Neural progenitor cell (in vitro differentiated cells): Measurements from ENCODE around the gene ITGA2. TPM values are rescaled to one million over a fixed set of nuclear protein-coding genes. Genes with fewer than 3 reads are reported as not detected.

ENCODE experiments used
- DNase-seq: peaks from one replicate; pipeline ENCODE4 v3.0.0-alpha.2; 2016; ENCODE audit warnings: low spot score
- H2AFZ ChIP-seq: fragments of 200-600 bp; sonication (generic); replicated peaks from 2 replicates; pipeline ENCODE4 v1.6.1; 2016; ENCODE audit warnings: antibody characterized with exemption
- H3F3A ChIP-seq: fragments of 200-600 bp; sonication (generic); 2 replicates; pipeline ENCODE4 v1.6.1; 2016; ENCODE audit warnings: antibody characterized with exemption, low read depth
- H3K27ac ChIP-seq: fragments of 200-600 bp; sonication (generic); 2 replicates; pipeline ENCODE4 v1.5.1; 2016; ENCODE audit warnings: mild to moderate bottlenecking
- H3K27me3 ChIP-seq: fragments of 200-600 bp; sonication (generic); 2 replicates; pipeline ENCODE4 v1.6.1; 2016; ENCODE audit warnings: mild to moderate bottlenecking, moderate library complexity
- H3K36me3 ChIP-seq: fragments of 200-600 bp; sonication (generic); 2 replicates; pipeline ENCODE4 v1.5.1; 2016
- H3K4me1 ChIP-seq: fragments of 200-600 bp; sonication (generic); 2 replicates; pipeline ENCODE4 v1.6.1; 2016; ENCODE audit warnings: mixed run types
- H3K4me2 ChIP-seq: fragments of 200-600 bp; sonication (generic); 2 replicates; pipeline ENCODE4 v1.6.1; 2016
- H3K4me3 ChIP-seq: fragments of 200-600 bp; sonication (generic); 2 replicates; pipeline ENCODE4 v1.5.1; 2016
- H3K79me2 ChIP-seq: fragments of 200-600 bp; sonication (generic); 2 replicates; pipeline ENCODE4 v1.6.1; 2016; ENCODE audit warnings: low read depth
- H3K9ac ChIP-seq: fragments of 200-600 bp; sonication (generic); 2 replicates; pipeline ENCODE4 v1.6.1; 2016
- H3K9me3 ChIP-seq: fragments of 200-600 bp; sonication (generic); 2 replicates; pipeline ENCODE4 v1.5.1; 2016; ENCODE audit warnings: low read depth
- H4K20me1 ChIP-seq: fragments of 200-600 bp; sonication (generic); 2 replicates; pipeline ENCODE4 v1.6.1; 2016; ENCODE audit warnings: low read depth
- H3K27ac Mint-ChIP-seq: 3 replicates; pipeline ENCODE4 v1.8.0; 2021; ENCODE audit warnings: mixed read lengths
- H3K27me3 Mint-ChIP-seq: 2 replicates; pipeline ENCODE4 v1.8.0; 2022; ENCODE audit warnings: low read depth, mild to moderate bottlenecking, inconsistent platforms, moderate library complexity, mixed read lengths; ENCODE audit not compliant: insufficient read depth
- H3K36me3 Mint-ChIP-seq: 3 replicates; pipeline ENCODE4 v1.8.0; 2021; ENCODE audit warnings: mixed read lengths
- H3K4me1 Mint-ChIP-seq: 3 replicates; pipeline ENCODE4 v1.8.0; 2021; ENCODE audit warnings: mixed read lengths
- H3K4me3 Mint-ChIP-seq: 3 replicates; pipeline ENCODE4 v1.8.0; 2021; ENCODE audit warnings: mild to moderate bottlenecking, moderate library complexity, mixed read lengths
- H3K9me3 Mint-ChIP-seq: 3 replicates; pipeline ENCODE4 v1.8.0; 2020; ENCODE audit warnings: mixed read lengths
- CTCF ChIP-seq: fragments of 200-600 bp; sonication (generic); IDR thresholded peaks from 2 replicates; pipeline ENCODE4 v1.5.1; 2017; ENCODE audit warnings: antibody characterized with exemption, mild to moderate bottlenecking
- EZH2 ChIP-seq: fragments of 200-600 bp; sonication (generic); IDR thresholded peaks from 2 replicates; pipeline ENCODE4 v1.6.1; 2017; ENCODE audit warnings: antibody characterized with exemption, mild to moderate bottlenecking, moderate library complexity
- EZH2phosphoT487 ChIP-seq: fragments of 200-600 bp; sonication (generic); IDR thresholded peaks from 2 replicates; pipeline ENCODE4 v1.6.1; 2017; ENCODE audit warnings: antibody characterized with exemption
- total RNA-seq: library from RNA; depleted of rRNA; stranded (reverse); fragments of >200 nt; gene quantifications from 2 replicates; pipeline ENCODE4 v1.2.3, GENCODE V29; 2015; ENCODE audit warnings: low replicate concordance

ITGA2 gene
- total RNA-seq, 1 donor from 2014 or later: 2.6 TPM

DNA sequence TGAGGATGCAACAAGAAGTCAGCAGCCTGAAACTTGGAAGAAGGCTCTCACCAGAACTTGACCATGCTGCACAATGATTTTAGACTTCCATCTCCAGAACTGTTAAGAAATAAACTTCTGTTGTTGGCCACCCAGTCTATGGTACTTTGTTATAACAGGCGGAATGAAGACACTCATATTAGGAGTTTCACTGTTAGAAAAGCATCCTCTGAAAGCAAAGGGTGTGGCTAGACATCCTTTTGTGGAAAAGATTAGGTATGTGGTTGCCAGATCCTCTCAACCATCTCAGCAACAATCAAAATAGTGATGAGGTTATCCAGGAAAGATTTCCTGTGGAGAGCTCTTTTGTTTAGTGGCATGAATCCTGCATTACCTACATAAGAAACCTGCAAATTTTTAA is 20.7 kb downstream of the ITGA2 start:
- H3K36me3 Mint-ChIP-seq: no peaks in the 10 kb centered on the region
- H3K4me3 Mint-ChIP-seq: no peak overlapping the region
- no peak overlapping the region for H3K4me2 ChIP-seq
- H3K27ac ChIP-seq: no peak overlapping the region
- H3K27me3 ChIP-seq: no peaks in the 10 kb centered on the region
- no peak overlapping the region for H3K27ac Mint-ChIP-seq
- no peaks in the 10 kb centered on the region for H3K9me3 Mint-ChIP-seq
- H3K9me3 ChIP-seq: no peaks in the 10 kb centered on the region
- H3K79me2 ChIP-seq: no peaks in the 10 kb centered on the region
- H4K20me1 ChIP-seq: no peaks in the 10 kb centered on the region
- H3F3A ChIP-seq: no peaks in the 10 kb centered on the region
- no peaks in the 10 kb centered on the region for H3K27me3 Mint-ChIP-seq
- no peak overlapping the region for H3K4me3 ChIP-seq
- peaks cover 14% of the 10 kb centered on the region for H3K4me1 Mint-ChIP-seq
- TF ChIP-seq CTCF (no peak), EZH2 (no peak), EZH2phosphoT487 (no peak)
- no peak overlapping the region for H3K9ac ChIP-seq
- peaks cover 7% of the 10 kb centered on the region for H3K4me1 ChIP-seq
- no peaks in the 10 kb centered on the region for H3K36me3 ChIP-seq
- no peak overlapping the region for H2AFZ ChIP-seq
- DNase-seq: no peak

- H3K79me2 ChIP-seq: no peaks in the 10 kb centered on the region
Observed at GRCh38 chr5:53010814-53011213, 21.7 kb downstream of the ITGA2 start.

GRCh38 chr5:53011233-53011632 is 22.1 kb downstream of the ITGA2 start:
- no peaks in the 10 kb centered on the region for H4K20me1 ChIP-seq
- Mint-ChIP-seq H3K27ac (no peak overlapping the region), H3K4me3 (no peak overlapping the region), H3K4me1 (peaks cover 3% of the 10 kb centered on the region), H3K36me3 (no peaks in the 10 kb centered on the region), H3K9me3 (peaks cover 7% of the 10 kb centered on the region), H3K27me3 (no peaks in the 10 kb centered on the region)
- H3K9me3 ChIP-seq: no peaks in the 10 kb centered on the region
- no peak for DNase-seq
- H3K36me3 ChIP-seq: no peaks in the 10 kb centered on the region
- H2AFZ ChIP-seq: peak overlapping the region; percentile 4
- no peak overlapping the region for H3K4me2 ChIP-seq
- H3F3A ChIP-seq: no peaks in the 10 kb centered on the region
- H3K27ac ChIP-seq: no peak overlapping the region
- no peaks in the 10 kb centered on the region for H3K27me3 ChIP-seq
- no peak overlapping the region for H3K4me3 ChIP-seq
- no peaks in the 10 kb centered on the region for H3K79me2 ChIP-seq
- H3K4me1 ChIP-seq: peaks cover 7% of the 10 kb centered on the region
- no peak for TF ChIP-seq EZH2
- no peak for TF ChIP-seq EZH2phosphoT487
- no peak for TF ChIP-seq CTCF
- no peak overlapping the region for H3K9ac ChIP-seq

More at GRCh38 chr5:53010814-53011213, 21.7 kb downstream of the ITGA2 start:
- no peaks in the 10 kb centered on the region for H3K9me3 ChIP-seq
- no peak for DNase-seq
- no peaks in the 10 kb centered on the region for H3F3A ChIP-seq
- Mint-ChIP-seq H3K27me3 (no peaks in the 10 kb centered on the region), H3K27ac (no peak overlapping the region), H3K4me3 (no peak overlapping the region), H3K4me1 (peaks cover 4% of the 10 kb centered on the region), H3K9me3 (peaks cover 4% of the 10 kb centered on the region), H3K36me3 (no peaks in the 10 kb centered on the region)
- no peak overlapping the region for H3K9ac ChIP-seq
- H2AFZ ChIP-seq: no peak overlapping the region
- H4K20me1 ChIP-seq: no peaks in the 10 kb centered on the region
- no peaks in the 10 kb centered on the region for H3K27me3 ChIP-seq
- no peak for TF ChIP-seq EZH2phosphoT487
- TF ChIP-seq CTCF: no peak
- no peak for TF ChIP-seq EZH2
- H3K4me1 ChIP-seq: peaks cover 7% of the 10 kb centered on the region
- H3K4me2 ChIP-seq: no peak overlapping the region
- H3K27ac ChIP-seq: no peak overlapping the region
- no peaks in the 10 kb centered on the region for H3K36me3 ChIP-seq
- H3K4me3 ChIP-seq: no peak overlapping the region
